CD14-positive monocyte (primary cell): ENCODE data around the gene TARS1. TPM values are rescaled to one million over a fixed set of nuclear protein-coding genes. Genes with fewer than 3 reads are reported as not detected.

Experiments used
- DNase-seq, 3 donors: peaks; one replicate each; pipeline ENCODE4 v3.0.0-alpha.2; 2011 to 2022
- H2AFZ ChIP-seq: 2 replicates; pipeline ENCODE4 v1.6.0; 2012; ENCODE audit warnings: mild to moderate bottlenecking, low read depth, low read length, inconsistent platforms; ENCODE audit not compliant: insufficient read depth, poor library complexity, severe bottlenecking
- H3K27ac ChIP-seq, 2 donors: 1 replicate in 1 of 2; 2 replicates in 1 of 2; pipeline ENCODE4 v1.5.1; 2012 to 2013; ENCODE audit warnings: low read length in 2 of 2, control low read depth in 1 of 2, inconsistent platforms in 1 of 2, low read depth in 1 of 2, mild to moderate bottlenecking in 1 of 2
- H3K27me3 ChIP-seq, 2 donors: one replicate each; pipeline versions ENCODE4 v1.6.0 to v1.6.1; 2011 to 2013; ENCODE audit warnings: low read length in 2 of 2; ENCODE audit not compliant: control insufficient read depth in 2 of 2, insufficient read depth in 2 of 2
- H3K36me3 ChIP-seq, 2 donors: replicated peaks in 1 of 2; 1 replicate in 1 of 2; 2 replicates in 1 of 2; pipeline versions ENCODE4 v1.5.1 to v1.6.1; 2012 to 2013; ENCODE audit warnings: low read length in 2 of 2, control low read depth in 1 of 2, inconsistent platforms in 1 of 2, mild to moderate bottlenecking in 1 of 2; ENCODE audit not compliant: insufficient read depth in 2 of 2, control insufficient read depth in 1 of 2
- H3K4me1 ChIP-seq, 2 donors: 1 replicate in 1 of 2; 2 replicates in 1 of 2; pipeline versions ENCODE4 v1.5.1 to v1.6.1; 2012 to 2013; ENCODE audit warnings: low read length in 2 of 2, control low read depth in 1 of 2, inconsistent platforms in 1 of 2, mild to moderate bottlenecking in 1 of 2, moderate library complexity in 1 of 2; ENCODE audit not compliant: insufficient read depth in 2 of 2, control insufficient read depth in 1 of 2
- H3K4me2 ChIP-seq: replicated peaks from 2 replicates; pipeline ENCODE3; 2012; ENCODE audit warnings: low read length, moderate library complexity, mild to moderate bottlenecking; ENCODE audit not compliant: poor library complexity, severe bottlenecking; ENCODE audit errors: extremely low read depth
- H3K4me3 ChIP-seq, 3 experiments: fragments of 200-600 bp in 1 of 3; sonication (generic) in 1 of 3; replicated peaks in 1 of 3; 1 replicate in 2 of 3; 2 replicates in 1 of 3; pipeline ENCODE4 v1.5.1; 2011 to 2013; ENCODE audit warnings: low read length in 3 of 3, mild to moderate bottlenecking in 3 of 3, control low read depth in 2 of 3, low read depth in 2 of 3, inconsistent platforms in 1 of 3, moderate library complexity in 1 of 3
- H3K79me2 ChIP-seq: 2 replicates; pipeline ENCODE4 v1.6.0; 2012; ENCODE audit warnings: mild to moderate bottlenecking, control low read depth, inconsistent platforms, low read length, moderate library complexity; ENCODE audit not compliant: insufficient read depth
- H3K9ac ChIP-seq: 2 replicates; pipeline ENCODE4 v1.6.0; 2017; ENCODE audit warnings: low read length, mild to moderate bottlenecking; ENCODE audit not compliant: insufficient read depth, poor library complexity, severe bottlenecking
- H3K9me3 ChIP-seq, 2 donors: replicated peaks in 1 of 2; 1 replicate in 1 of 2; 2 replicates in 1 of 2; pipeline versions ENCODE4 v1.5.1 to v1.6.1; 2012 to 2013; ENCODE audit warnings: low read length in 2 of 2, control low read depth in 1 of 2; ENCODE audit not compliant: control insufficient read depth in 1 of 2, insufficient read depth in 1 of 2
- H4K20me1 ChIP-seq: 2 replicates; pipeline ENCODE4 v1.6.0; 2012; ENCODE audit warnings: mild to moderate bottlenecking, low read length, control low read depth, moderate library complexity; ENCODE audit not compliant: insufficient read depth
- H3K27ac Mint-ChIP-seq, 7 donors: one replicate each; pipeline ENCODE4 v1.8.0; 2020; ENCODE audit warnings: mild to moderate bottlenecking in 7 of 7, mixed read lengths in 7 of 7, moderate library complexity in 6 of 7, inconsistent platforms in 2 of 7
- H3K27me3 Mint-ChIP-seq, 3 donors: one replicate each; pipeline ENCODE4 v1.8.0; 2021 to 2022; ENCODE audit warnings: low read depth in 3 of 3, mild to moderate bottlenecking in 3 of 3, mixed read lengths in 3 of 3, moderate library complexity in 3 of 3, inconsistent platforms in 1 of 3
- H3K36me3 Mint-ChIP-seq, 2 donors: one replicate each; pipeline ENCODE4 v1.8.0; 2020; ENCODE audit warnings: mixed read lengths in 2 of 2, inconsistent platforms in 1 of 2, mild to moderate bottlenecking in 1 of 2
- H3K4me1 Mint-ChIP-seq: one replicate; pipeline ENCODE4 v1.8.0; 2020; ENCODE audit warnings: mild to moderate bottlenecking, mixed read lengths
- H3K4me3 Mint-ChIP-seq, 2 donors: one replicate each; pipeline ENCODE4 v1.8.0; 2020; ENCODE audit warnings: mild to moderate bottlenecking in 2 of 2, mixed read lengths in 2 of 2, moderate library complexity in 1 of 2
- H3K9me3 Mint-ChIP-seq, 7 donors: one replicate each; pipeline ENCODE4 v1.8.0; 2020 to 2022; ENCODE audit warnings: mixed read lengths in 7 of 7, mild to moderate bottlenecking in 6 of 7, moderate library complexity in 6 of 7, inconsistent platforms in 2 of 7
- CTCF ChIP-seq: fragments of 200-600 bp; IDR thresholded peaks from one replicate; pipeline ENCODE4 v1.8.0; 2022; ENCODE audit warnings: antibody characterized with exemption, mild to moderate bottlenecking
- WGBS: methylation state at CpG from one replicate; pipeline ENCODE4 v1.1.5; 2013; ENCODE audit warnings: missing lambda C conversion rate; ENCODE audit not compliant: insufficient coverage; 5-methylcytosine and 5-hydroxymethylcytosine counted together
- intact Hi-C, 2 donors: fragments of 100-400 bp; cut with micrococcal nuclease; formaldehyde crosslinking; loops; one replicate each; pipeline versions ENCODE4 v1.15.0 to v1.15.1; 2023
- polyA plus RNA-seq, 3 donors: library from polyadenylated mRNA; depleted of rRNA in 1 of 3; unstranded in 2 of 3; stranded (reverse) in 1 of 3; fragments of 300-500 nt in 2 of 3; fragments of >200 nt in 1 of 3; fragmentation: Illumina TruSeq in 2 of 3; gene quantifications; 1 replicate in 2 of 3; 2 replicates in 1 of 3; pipeline ENCODE4 v1.2.3, GENCODE V29; 2012 to 2021

TARS1 gene
- polyA plus RNA-seq, 3 donors, result 10.6 to 47.8 (median 39.8) TPM

- Mint-ChIP-seq H3K4me3 (no peak overlapping the region), H3K36me3 (no peaks in the 10 kb centered on the region), H3K27me3 (peaks cover 0 to 7% (median 4%) of the 10 kb centered on the region in 3 donors), H3K9me3 (peaks cover 3 to 10% (median 8%) of the 10 kb centered on the region in 7 donors), H3K27ac (no peak overlapping the region), H3K4me1 (no peaks in the 10 kb centered on the region)
- intact Hi-C loops, result no loop called here
- H3K36me3 ChIP-seq, result no peaks in the 10 kb centered on the region
- H3K4me3 ChIP-seq, result no peak overlapping the region
- DNase-seq, result no peak
- no peaks in the 10 kb centered on the region for H3K9me3 ChIP-seq
- H3K27me3 ChIP-seq, result no peaks in the 10 kb centered on the region
- no peak for TF ChIP-seq CTCF
- H3K79me2 ChIP-seq, result no peaks in the 10 kb centered on the region
- no peaks in the 10 kb centered on the region for H4K20me1 ChIP-seq
- H2AFZ ChIP-seq, result no peak overlapping the region
- no peaks in the 10 kb centered on the region for H3K4me1 ChIP-seq
- no peak overlapping the region for H3K4me2 ChIP-seq
- WGBS, result no CpG with 5 or more reads among the region's 2 CpGs
- H3K27ac ChIP-seq, result no peak overlapping the region
- no peak overlapping the region for H3K9ac ChIP-seq
These were observed 15.5 kb upstream of the TARS1 start for GRCh38 chr5:33425314-33425713.

GRCh38 chr5:33430983-33431382, 9.8 kb upstream of the TARS1 start:
- Histone ChIP-seq H3K9me3 (no peaks in the 10 kb centered on the region), H3K4me2 (no peak overlapping the region), H3K4me1 (no peaks in the 10 kb centered on the region), H3K27ac (no peak overlapping the region), H3K4me3 (no peak overlapping the region), H3K36me3 (no peaks in the 10 kb centered on the region), H3K9ac (no peak overlapping the region), H2AFZ (no peak overlapping the region), H4K20me1 (no peaks in the 10 kb centered on the region), H3K27me3 (no peaks in the 10 kb centered on the region), H3K79me2 (no peaks in the 10 kb centered on the region)
- Mint-ChIP-seq H3K27ac (no peak overlapping the region), H3K4me1 (peaks cover 5% of the 10 kb centered on the region), H3K36me3 (no peaks in the 10 kb centered on the region), H3K9me3 (peaks cover 3 to 10% (median 8%) of the 10 kb centered on the region in 7 donors), H3K4me3 (no peak overlapping the region), H3K27me3 (peaks cover 0 to 7% (median 4%) of the 10 kb centered on the region in 3 donors)
- WGBS, result no CpG with 5 or more reads among the region's 1 CpG
- intact Hi-C loops, result loop anchor here in 1 of 2 donors (10.0 kb wide), 1 partner anchor 1034 kb away; no protein-coding TSS in a partner anchor
- no peak for DNase-seq
- no peak for TF ChIP-seq CTCF
